ENCODE data around the gene HEATR3.

HEATR3 gene

GRCh38 chr16:50065624-50066481 lies at the start of gene HEATR3:
Gene HEATR3 (plus strand): TSS chr16:50065970. CDS start chr16:50066132, 162 bp downstream.
- H3K9ac ChIP-seq (ENCODE audit: low read length): peak within 1 kb of the TSS; percentile 99
- H3K36me3 ChIP-seq (ENCODE audit: control insufficient read depth, insufficient read depth, low read length, severe bottlenecking): peaks cover 17% of the 10 kb centered on the region
- peak; percentile 97 for DNase-seq (ENCODE audit: low read depth)

GRCh38 chr16:50017553-50017952 lies 48.2 kb upstream of the HEATR3 start:
- Histone ChIP-seq H3K4me1 (ENCODE audit: control insufficient read depth, insufficient read depth, low read length) (no peaks in the 10 kb centered on the region), H3K9ac (ENCODE audit: low read length) (no peak overlapping the region), H3K9me3 (ENCODE audit: control insufficient read depth, low read length) (no peaks in the 10 kb centered on the region), H3K36me3 (ENCODE audit: control insufficient read depth, insufficient read depth, low read length, severe bottlenecking) (no peaks in the 10 kb centered on the region), H3K27me3 (replicated peaks; ENCODE audit: control insufficient read depth, insufficient read depth, low read length) (peaks cover 7% of the 10 kb centered on the region), H3K4me3 (ENCODE audit: low read length) (no peak overlapping the region)
- no peak for DNase-seq (ENCODE audit: low read depth)

More at GRCh38 chr16:50065624-50066481, at the start of gene HEATR3:
- Histone ChIP-seq H3K9me3 (ENCODE audit: control insufficient read depth, low read length) (no peaks in the 10 kb centered on the region), H3K27me3 (replicated peaks; ENCODE audit: control insufficient read depth, insufficient read depth, low read length) (no peaks in the 10 kb centered on the region), H3K4me1 (ENCODE audit: control insufficient read depth, insufficient read depth, low read length) (peaks cover 19% of the 10 kb centered on the region), H3K4me3 (ENCODE audit: low read length) (peak within 1 kb of the TSS; percentile 98)

GRCh38 chr16:50021544-50021943 lies 44.2 kb upstream of the HEATR3 start:
- Histone ChIP-seq H3K36me3 (ENCODE audit: control insufficient read depth, insufficient read depth, low read length, severe bottlenecking) (no peaks in the 10 kb centered on the region), H3K9me3 (ENCODE audit: control insufficient read depth, low read length) (no peaks in the 10 kb centered on the region), H3K9ac (ENCODE audit: low read length) (no peak overlapping the region), H3K4me3 (ENCODE audit: low read length) (no peak overlapping the region), H3K27me3 (replicated peaks; ENCODE audit: control insufficient read depth, insufficient read depth, low read length) (peaks cover 3% of the 10 kb centered on the region), H3K4me1 (ENCODE audit: control insufficient read depth, insufficient read depth, low read length) (peaks cover 12% of the 10 kb centered on the region)
- no peak for DNase-seq (ENCODE audit: low read depth)

- no peak overlapping the region for H3K4me3 ChIP-seq (ENCODE audit: low read length)
- DNase-seq (ENCODE audit: low read depth): no peak
- H3K9ac ChIP-seq (ENCODE audit: low read length): no peak overlapping the region
- peaks cover 4% of the 10 kb centered on the region for H3K36me3 ChIP-seq (ENCODE audit: control insufficient read depth, insufficient read depth, low read length, severe bottlenecking)
- H3K4me1 ChIP-seq (ENCODE audit: control insufficient read depth, insufficient read depth, low read length): peaks cover 12% of the 10 kb centered on the region
- H3K9me3 ChIP-seq (ENCODE audit: control insufficient read depth, low read length): no peaks in the 10 kb centered on the region
- H3K27me3 ChIP-seq (replicated peaks; ENCODE audit: control insufficient read depth, insufficient read depth, low read length): peaks cover 3% of the 10 kb centered on the region
These were observed 42.1 kb upstream of the HEATR3 start for GRCh38 chr16:50023641-50024040.

- no peaks in the 10 kb centered on the region for H3K9me3 ChIP-seq (ENCODE audit: control insufficient read depth, low read length)
- peaks cover 3% of the 10 kb centered on the region for H3K27me3 ChIP-seq (replicated peaks; ENCODE audit: control insufficient read depth, insufficient read depth, low read length)
- no peak for DNase-seq (ENCODE audit: low read depth)
- peaks cover 12% of the 10 kb centered on the region for H3K4me1 ChIP-seq (ENCODE audit: control insufficient read depth, insufficient read depth, low read length)
- H3K36me3 ChIP-seq (ENCODE audit: control insufficient read depth, insufficient read depth, low read length, severe bottlenecking): peaks cover 4% of the 10 kb centered on the region
- H3K9ac ChIP-seq (ENCODE audit: low read length): peak overlapping the region; percentile 66
- no peak overlapping the region for H3K4me3 ChIP-seq (ENCODE audit: low read length)
These were observed 41.6 kb upstream of the HEATR3 start for GRCh38 chr16:50024207-50024606.

GRCh38 chr16:50024684-50025536 lies 40.9 kb upstream of the HEATR3 start, which contains the start of gene CNEP1R1:
Gene CNEP1R1 (plus strand): TSS chr16:50025225. CDS start chr16:50025316, 91 bp downstream.
- H3K27me3 ChIP-seq (replicated peaks; ENCODE audit: control insufficient read depth, insufficient read depth, low read length): peaks cover 3% of the 10 kb centered on the region
- peaks cover 12% of the 10 kb centered on the region for H3K4me1 ChIP-seq (ENCODE audit: control insufficient read depth, insufficient read depth, low read length)
- no peaks in the 10 kb centered on the region for H3K9me3 ChIP-seq (ENCODE audit: control insufficient read depth, low read length)
- DNase-seq (ENCODE audit: low read depth): peak; percentile 98
- peaks cover 8% of the 10 kb centered on the region for H3K36me3 ChIP-seq (ENCODE audit: control insufficient read depth, insufficient read depth, low read length, severe bottlenecking)
- peak within 1 kb of the TSS; percentile 99 for H3K4me3 ChIP-seq (ENCODE audit: low read length)
- H3K9ac ChIP-seq (ENCODE audit: low read length): peak within 1 kb of the TSS; percentile 94

GRCh38 chr16:50025537-50025931 lies 40.2 kb upstream of the HEATR3 start:
- DNase-seq (ENCODE audit: low read depth): no peak
- Histone ChIP-seq H3K4me1 (ENCODE audit: control insufficient read depth, insufficient read depth, low read length) (peaks cover 14% of the 10 kb centered on the region), H3K36me3 (ENCODE audit: control insufficient read depth, insufficient read depth, low read length, severe bottlenecking) (peaks cover 10% of the 10 kb centered on the region), H3K4me3 (ENCODE audit: low read length) (peak overlapping the region; percentile 99), H3K27me3 (replicated peaks; ENCODE audit: control insufficient read depth, insufficient read depth, low read length) (peaks cover 2% of the 10 kb centered on the region), H3K9ac (ENCODE audit: low read length) (peak overlapping the region; percentile 94), H3K9me3 (ENCODE audit: control insufficient read depth, low read length) (no peaks in the 10 kb centered on the region)

GRCh38 chr16:50027829-50028228 lies 37.9 kb upstream of the HEATR3 start:
- H3K9ac ChIP-seq (ENCODE audit: low read length): no peak overlapping the region
- no peak for DNase-seq (ENCODE audit: low read depth)
- no peak overlapping the region for H3K4me3 ChIP-seq (ENCODE audit: low read length)
- H3K4me1 ChIP-seq (ENCODE audit: control insufficient read depth, insufficient read depth, low read length): peaks cover 14% of the 10 kb centered on the region
- no peaks in the 10 kb centered on the region for H3K9me3 ChIP-seq (ENCODE audit: control insufficient read depth, low read length)
- no peaks in the 10 kb centered on the region for H3K27me3 ChIP-seq (replicated peaks; ENCODE audit: control insufficient read depth, insufficient read depth, low read length)
- peaks cover 25% of the 10 kb centered on the region for H3K36me3 ChIP-seq (ENCODE audit: control insufficient read depth, insufficient read depth, low read length, severe bottlenecking)

- Histone ChIP-seq H3K36me3 (ENCODE audit: control insufficient read depth, insufficient read depth, low read length, severe bottlenecking) (peaks cover 55% of the 10 kb centered on the region), H3K4me3 (ENCODE audit: low read length) (no peak overlapping the region)
These were observed 30.2 kb upstream of the HEATR3 start for GRCh38 chr16:50035468-50035992.

GRCh38 chr16:50036426-50036825 lies 29.3 kb upstream of the HEATR3 start:
- H3K4me3 ChIP-seq (ENCODE audit: low read length): no peak overlapping the region
- peaks cover 11% of the 10 kb centered on the region for H3K4me1 ChIP-seq (ENCODE audit: control insufficient read depth, insufficient read depth, low read length)
- H3K36me3 ChIP-seq (ENCODE audit: control insufficient read depth, insufficient read depth, low read length, severe bottlenecking): peaks cover 52% of the 10 kb centered on the region
- no peaks in the 10 kb centered on the region for H3K9me3 ChIP-seq (ENCODE audit: control insufficient read depth, low read length)
- no peaks in the 10 kb centered on the region for H3K27me3 ChIP-seq (replicated peaks; ENCODE audit: control insufficient read depth, insufficient read depth, low read length)
- H3K9ac ChIP-seq (ENCODE audit: low read length): no peak overlapping the region
- DNase-seq (ENCODE audit: low read depth): no peak

More at GRCh38 chr16:50035468-50035992, 30.2 kb upstream of the HEATR3 start:
- no peaks in the 10 kb centered on the region for H3K9me3 ChIP-seq (ENCODE audit: control insufficient read depth, low read length)
- no peaks in the 10 kb centered on the region for H3K27me3 ChIP-seq (replicated peaks; ENCODE audit: control insufficient read depth, insufficient read depth, low read length)
- peaks cover 11% of the 10 kb centered on the region for H3K4me1 ChIP-seq (ENCODE audit: control insufficient read depth, insufficient read depth, low read length)
- no peak overlapping the region for H3K9ac ChIP-seq (ENCODE audit: low read length)
- no peak for DNase-seq (ENCODE audit: low read depth)
